8988T (cell line): ENCODE results near the gene RFPL2.
"Not testable (repeated sequence)": the region's sequence is repeated elsewhere in the genome, so short reads cannot be mapped to it uniquely, and the experiment has no call there.

Source experiments
- DNase-seq: peaks from one replicate; pipeline ENCODE4 v3.0.0; 2011

RFPL2 gene

GRCh38 chr22:32160411-32160810, 44.5 kb downstream of the RFPL2 start:
- not testable (repeated sequence) for DNase-seq

GRCh38 chr22:32158712-32159533, 46.0 kb downstream of the RFPL2 start, which contains the start of gene C22orf42:
TSS of gene C22orf42 (minus strand) at chr22:32159303. CDS start at chr22:32159215, 88 bp downstream.
- DNase-seq, result no peak

- DNase-seq, result not testable (repeated sequence)
Observed at GRCh38 chr22:32157632-32158031, 47.2 kb downstream of the RFPL2 start.

GRCh38 chr22:32154727-32155126, 50.1 kb downstream of the RFPL2 start:
- DNase-seq, result not testable (repeated sequence)

- not testable (repeated sequence) for DNase-seq
Observed at GRCh38 chr22:32151641-32152040, 53.2 kb downstream of the RFPL2 start.

- DNase-seq, result not testable (repeated sequence)
Observed at GRCh38 chr22:32150647-32151046, 54.2 kb downstream of the RFPL2 start.

GRCh38 chr22:32148372-32148771, 56.5 kb downstream of the RFPL2 start:
- DNase-seq, result not testable (repeated sequence)

- DNase-seq, result not testable (repeated sequence)
Observed at GRCh38 chr22:32147128-32147527, 57.7 kb downstream of the RFPL2 start.

- DNase-seq, result no peak
Observed at GRCh38 chr22:32144496-32145274, 60.2 kb downstream of the RFPL2 start.

- no peak for DNase-seq
Observed at GRCh38 chr22:32142600-32142999, 62.3 kb downstream of the RFPL2 start.

GRCh38 chr22:32140688-32141087, 64.2 kb downstream of the RFPL2 start:
- DNase-seq, result not testable (repeated sequence)
